PC-9 (cell line): ENCODE data around the gene DNAJC3.

ENCODE experiments used
- EZH2 ChIP-seq: fragments of 200-600 bp; sonication (generic); IDR thresholded peaks from 2 replicates; pipeline ENCODE4 v1.8.0; 2017; ENCODE audit warnings: antibody characterized with exemption, low read depth
- TF ChIP-seq, protein P1 (sequence below): fragments of 200-600 bp; sonication (generic); conservative IDR thresholded peaks from 2 replicates; pipeline ENCODE4 v1.6.1; 2017; ENCODE audit warnings: mixed run types, antibody characterized with exemption, mild to moderate bottlenecking, moderate library complexity

DNA sequence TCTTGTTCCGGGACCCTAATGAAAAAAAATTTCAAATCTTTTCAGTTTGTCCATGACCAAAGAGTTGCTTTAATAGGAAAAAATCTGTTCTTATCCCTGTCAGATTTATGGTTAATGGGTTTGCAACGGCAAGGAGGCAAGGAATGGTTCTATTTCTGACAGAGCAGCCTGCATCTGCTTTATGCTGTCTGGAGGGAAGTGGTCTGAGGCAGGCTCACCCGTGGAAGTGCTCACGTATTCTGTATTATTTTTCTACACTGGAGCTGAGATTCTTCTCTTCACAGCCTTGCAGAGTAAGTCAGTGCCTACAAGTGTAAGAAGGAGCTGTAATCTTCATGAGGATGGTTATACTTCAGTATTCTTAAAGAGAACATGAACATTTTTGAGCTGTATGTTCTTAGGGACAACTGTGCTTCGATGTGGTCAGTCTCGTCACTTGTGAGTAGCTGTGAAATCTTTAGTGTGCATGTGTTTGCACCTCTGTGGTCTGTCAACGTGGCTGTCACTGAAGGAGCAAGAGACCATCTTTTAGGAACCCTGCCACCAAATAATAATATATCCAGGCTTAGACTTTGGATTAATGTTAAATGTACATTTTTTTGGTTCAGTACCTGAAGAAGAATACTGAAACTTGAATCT, 114.3 kb downstream of the DNAJC3 start:
- no peak for TF ChIP-seq EZH2
- TF ChIP-seq, protein P1, sequence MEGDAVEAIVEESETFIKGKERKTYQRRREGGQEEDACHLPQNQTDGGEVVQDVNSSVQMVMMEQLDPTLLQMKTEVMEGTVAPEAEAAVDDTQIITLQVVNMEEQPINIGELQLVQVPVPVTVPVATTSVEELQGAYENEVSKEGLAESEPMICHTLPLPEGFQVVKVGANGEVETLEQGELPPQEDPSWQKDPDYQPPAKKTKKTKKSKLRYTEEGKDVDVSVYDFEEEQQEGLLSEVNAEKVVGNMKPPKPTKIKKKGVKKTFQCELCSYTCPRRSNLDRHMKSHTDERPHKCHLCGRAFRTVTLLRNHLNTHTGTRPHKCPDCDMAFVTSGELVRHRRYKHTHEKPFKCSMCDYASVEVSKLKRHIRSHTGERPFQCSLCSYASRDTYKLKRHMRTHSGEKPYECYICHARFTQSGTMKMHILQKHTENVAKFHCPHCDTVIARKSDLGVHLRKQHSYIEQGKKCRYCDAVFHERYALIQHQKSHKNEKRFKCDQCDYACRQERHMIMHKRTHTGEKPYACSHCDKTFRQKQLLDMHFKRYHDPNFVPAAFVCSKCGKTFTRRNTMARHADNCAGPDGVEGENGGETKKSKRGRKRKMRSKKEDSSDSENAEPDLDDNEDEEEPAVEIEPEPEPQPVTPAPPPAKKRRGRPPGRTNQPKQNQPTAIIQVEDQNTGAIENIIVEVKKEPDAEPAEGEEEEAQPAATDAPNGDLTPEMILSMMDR = no peak
